ENCODE results near the gene FGFR4. TPM values are rescaled to one million over a fixed set of nuclear protein-coding genes. Genes with fewer than 3 reads are reported as not detected.
A peak's percentile ranks its signal among the peaks of the same experiment; 100 is the strongest.

The FGFR4 gene
- total and polyA plus RNA-seq, 2 experiments from 2014 or later: 43.4 to 150 TPM

GRCh38 chr5:177116631-177117373 lies 30.1 kb downstream of the FGFR4 start:
- Histone ChIP-seq H2AFZ (peak overlapping the region; percentile 84), H3K27ac (ENCODE audit: low read depth) (peak overlapping the region; percentile 51; the same call in 1 of the 2 replicates), H4K20me1 (replicated peaks; ENCODE audit: insufficient read depth) (no peaks in the 10 kb centered on the region), H3K36me3 (ENCODE audit: insufficient read depth) (no peaks in the 10 kb centered on the region), H3K27me3 (ENCODE audit: insufficient read depth) (0 out of 2 replicates have a peak, but pooled peaks cover 3% of the 10 kb centered on the region), H3K4me3 (no peak overlapping the region), H3K79me2 (replicated peaks; ENCODE audit: insufficient read depth) (no peaks in the 10 kb centered on the region), H3F3A (replicated peaks; ENCODE audit: low read depth) (peaks cover 15% of the 10 kb centered on the region; the same call in 1 of the 2 replicates), H3K9me2 (ENCODE audit: insufficient read depth) (no peaks in the 10 kb centered on the region), H3K4me2 (peak overlapping the region; percentile 33; the same call in 1 of the 2 replicates), H3K4me1 (ENCODE audit: insufficient read depth) (peaks cover 8% of the 10 kb centered on the region)
- Mint-ChIP-seq H3K9me3 (peaks cover 6% of the 10 kb centered on the region; the same call in 2 of the 3 replicates), H3K4me3 (no peak overlapping the region; the same call in 2 of the 3 replicates), H3K36me3 (ENCODE audit: low read depth) (0 out of 3 replicates have a peak, but pooled peaks cover 4% of the 10 kb centered on the region), H3K27me3 (ENCODE audit: insufficient read depth, low read depth, poor library complexity) (peaks cover 29% of the 10 kb centered on the region), H3K27ac (peak overlapping the region; percentile 9), H3K4me1 (peaks cover 10% of the 10 kb centered on the region)
- TF ChIP-seq CTCF (conservative IDR thresholded peaks at IDR 0.05; ENCODE audit: low read depth in 2 of 2): no peak
- peak; percentile 53 for TF ChIP-seq POLR2AphosphoS5 (IDR thresholded peaks at IDR 0.05; ENCODE audit: low read depth)
- peak; percentile 63 for TF ChIP-seq CREB1 (CRISPR knock-in tag; IDR thresholded peaks at IDR 0.05; ENCODE audit: low read depth)
- TF ChIP-seq ZNF331 (CRISPR knock-in tag; IDR thresholded peaks at IDR 0.05; ENCODE audit: low read depth): no peak
- no peak for TF ChIP-seq REST (IDR thresholded peaks at IDR 0.05; ENCODE audit: unreplicated experiment)
- ATAC-seq (peak; percentile 90), DNase-seq (ENCODE audit: low spot score) (peak; percentile 96)

GRCh38 chr5:177117441-177118045 lies 30.8 kb downstream of the FGFR4 start:
- Histone ChIP-seq H3K9me2 (ENCODE audit: insufficient read depth) (no peaks in the 10 kb centered on the region), H3K27ac (ENCODE audit: low read depth) (no peak overlapping the region), H3K4me3 (no peak overlapping the region), H3K36me3 (ENCODE audit: insufficient read depth) (no peaks in the 10 kb centered on the region), H4K20me1 (replicated peaks; ENCODE audit: insufficient read depth) (no peaks in the 10 kb centered on the region), H3K27me3 (ENCODE audit: insufficient read depth) (0 out of 2 replicates have a peak, but pooled peaks cover 3% of the 10 kb centered on the region), H3K4me1 (ENCODE audit: insufficient read depth) (peaks cover 8% of the 10 kb centered on the region), H2AFZ (peak overlapping the region; percentile 84; the same call in 1 of the 2 replicates), H3K79me2 (replicated peaks; ENCODE audit: insufficient read depth) (no peaks in the 10 kb centered on the region), H3K4me2 (no peak overlapping the region), H3F3A (replicated peaks; ENCODE audit: low read depth) (peaks cover 15% of the 10 kb centered on the region; the same call in 1 of the 2 replicates)
- DNase-seq (ENCODE audit: low spot score) (no peak), ATAC-seq (no peak)
- H3K36me3 Mint-ChIP-seq (ENCODE audit: low read depth): 0 out of 3 replicates have a peak, but pooled peaks cover 4% of the 10 kb centered on the region
- H3K9me3 Mint-ChIP-seq: peaks cover 6% of the 10 kb centered on the region; the same call in 2 of the 3 replicates
- H3K27me3 Mint-ChIP-seq (ENCODE audit: insufficient read depth, low read depth, poor library complexity): peaks cover 27% of the 10 kb centered on the region
- H3K4me1 Mint-ChIP-seq: peaks cover 9% of the 10 kb centered on the region
- no peak overlapping the region for H3K4me3 Mint-ChIP-seq
- H3K27ac Mint-ChIP-seq: no peak overlapping the region
- TF ChIP-seq ZNF331 (CRISPR knock-in tag; IDR thresholded peaks at IDR 0.05; ENCODE audit: low read depth) (no peak), NANOG (IDR thresholded peaks at IDR 0.05; ENCODE audit: borderline replicate concordance) (no peak), POLR2AphosphoS5 (IDR thresholded peaks at IDR 0.05; ENCODE audit: low read depth) (no peak), JUNB (IDR thresholded peaks at IDR 0.05; ENCODE audit: unreplicated experiment) (no peak), ZNF114 (CRISPR knock-in tag; IDR thresholded peaks at IDR 0.05) (no peak), EZH2 (IDR thresholded peaks at IDR 0.05; ENCODE audit: low read depth, unreplicated experiment) (no peak)

All from GM23338 (cell line).